WERI-Rb-1 (cell line): Measurements from ENCODE around the gene DDR2.

ENCODE experiments used
- DNase-seq: peaks from one replicate; pipeline ENCODE4 v3.0.0-alpha.2; 2020
- H3K27ac ChIP-seq: fragments of 250-450 bp; sonication (Bioruptor Pico); 2 replicates; pipeline ENCODE4 v1.5.1; 2020; ENCODE audit warnings: mild to moderate bottlenecking, moderate library complexity
- H3K27me3 ChIP-seq: fragments of 250-450 bp; sonication (Bioruptor Pico); 2 replicates; pipeline ENCODE4 v1.5.1; 2021; ENCODE audit warnings: mild to moderate bottlenecking, low read depth, moderate library complexity; ENCODE audit not compliant: insufficient read depth, severe bottlenecking
- H3K36me3 ChIP-seq: fragments of 250-450 bp; sonication (Bioruptor Pico); 2 replicates; pipeline ENCODE4 v1.5.1; 2020; ENCODE audit warnings: mild to moderate bottlenecking, moderate library complexity
- H3K4me3 ChIP-seq: 2 replicates; pipeline ENCODE4 v1.5.1; 2011; ENCODE audit warnings: low read depth, mild to moderate bottlenecking, control low read depth, low read length
- H3K9me3 ChIP-seq: fragments of 250-450 bp; sonication (Bioruptor Pico); 2 replicates; pipeline ENCODE4 v1.5.1; 2021; ENCODE audit warnings: mild to moderate bottlenecking, moderate library complexity; ENCODE audit not compliant: severe bottlenecking
- TF ChIP-seq, protein P1 (sequence below): IDR thresholded peaks from 2 replicates; pipeline ENCODE4 v1.5.1; 2011; ENCODE audit warnings: low read depth, mild to moderate bottlenecking, control low read depth, inconsistent platforms, low read length

DDR2 gene

DNA sequence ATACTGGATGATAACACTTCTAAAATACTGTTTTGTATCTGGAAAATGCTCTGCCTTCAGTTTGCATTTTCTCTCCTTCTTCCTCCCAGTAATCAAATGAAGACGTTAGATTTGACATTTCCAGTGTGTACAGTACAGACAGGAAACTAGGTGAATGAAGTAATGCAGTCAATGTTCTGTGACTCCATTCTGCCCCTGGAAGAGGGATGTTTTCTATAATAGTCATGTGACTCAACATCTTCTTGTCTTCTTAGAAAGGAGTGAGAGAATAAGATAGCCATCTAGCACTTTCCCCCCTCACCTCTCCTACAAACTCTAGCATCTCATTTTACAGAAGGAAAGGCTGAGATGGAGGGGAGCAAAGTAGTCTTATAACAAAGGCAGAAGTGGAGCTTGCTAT is 77.6 kb downstream of the DDR2 start:
- H3K36me3 ChIP-seq: no peaks in the 10 kb centered on the region
- no peaks in the 10 kb centered on the region for H3K9me3 ChIP-seq
- no peaks in the 10 kb centered on the region for H3K27me3 ChIP-seq
- no peak overlapping the region for H3K4me3 ChIP-seq
- TF ChIP-seq, protein P1, sequence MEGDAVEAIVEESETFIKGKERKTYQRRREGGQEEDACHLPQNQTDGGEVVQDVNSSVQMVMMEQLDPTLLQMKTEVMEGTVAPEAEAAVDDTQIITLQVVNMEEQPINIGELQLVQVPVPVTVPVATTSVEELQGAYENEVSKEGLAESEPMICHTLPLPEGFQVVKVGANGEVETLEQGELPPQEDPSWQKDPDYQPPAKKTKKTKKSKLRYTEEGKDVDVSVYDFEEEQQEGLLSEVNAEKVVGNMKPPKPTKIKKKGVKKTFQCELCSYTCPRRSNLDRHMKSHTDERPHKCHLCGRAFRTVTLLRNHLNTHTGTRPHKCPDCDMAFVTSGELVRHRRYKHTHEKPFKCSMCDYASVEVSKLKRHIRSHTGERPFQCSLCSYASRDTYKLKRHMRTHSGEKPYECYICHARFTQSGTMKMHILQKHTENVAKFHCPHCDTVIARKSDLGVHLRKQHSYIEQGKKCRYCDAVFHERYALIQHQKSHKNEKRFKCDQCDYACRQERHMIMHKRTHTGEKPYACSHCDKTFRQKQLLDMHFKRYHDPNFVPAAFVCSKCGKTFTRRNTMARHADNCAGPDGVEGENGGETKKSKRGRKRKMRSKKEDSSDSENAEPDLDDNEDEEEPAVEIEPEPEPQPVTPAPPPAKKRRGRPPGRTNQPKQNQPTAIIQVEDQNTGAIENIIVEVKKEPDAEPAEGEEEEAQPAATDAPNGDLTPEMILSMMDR: no peak
- H3K27ac ChIP-seq: no peak overlapping the region
- no peak for DNase-seq

- Histone ChIP-seq H3K4me3 (no peak overlapping the region), H3K9me3 (no peaks in the 10 kb centered on the region), H3K36me3 (no peaks in the 10 kb centered on the region), H3K27me3 (no peaks in the 10 kb centered on the region), H3K27ac (no peak overlapping the region)
- no peak for DNase-seq
- TF ChIP-seq, protein P1: no peak
Measured at GRCh38 chr1:162710345-162710744, 78.1 kb downstream of the DDR2 start.

DNA sequence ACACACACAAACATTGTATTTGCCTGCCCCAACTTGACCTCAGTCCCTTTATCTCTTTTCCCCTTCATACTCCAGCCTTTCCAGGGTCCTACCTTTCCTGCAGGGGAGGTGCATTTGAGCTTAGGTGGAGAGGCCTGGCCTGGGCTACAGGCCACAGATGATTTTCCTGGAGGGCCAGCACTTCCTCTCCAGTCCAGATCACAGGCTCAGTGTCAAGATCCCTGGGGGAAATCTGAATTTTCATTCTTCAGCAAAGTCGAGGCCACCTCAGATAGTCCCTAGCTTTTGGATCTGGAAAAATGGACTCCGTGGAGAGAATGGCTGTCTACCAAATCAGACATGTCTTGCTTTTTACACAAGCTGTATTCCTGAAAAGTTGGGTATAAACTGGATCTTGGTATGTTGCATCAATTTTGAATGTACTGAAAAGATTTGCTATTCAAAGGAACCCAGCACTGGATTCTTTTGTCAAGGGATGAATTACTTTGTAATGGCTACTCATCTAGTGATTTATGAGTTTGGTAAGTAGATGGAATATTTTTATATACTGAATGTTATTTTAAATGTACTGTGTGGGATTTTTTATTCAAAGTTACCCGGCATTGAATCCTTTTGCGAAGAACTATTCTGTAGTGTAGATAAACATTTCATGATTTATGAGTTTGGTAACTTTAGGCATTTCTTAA is 78.7 kb downstream of the DDR2 start:
- no peak for DNase-seq
- Histone ChIP-seq H3K4me3 (no peak overlapping the region), H3K27me3 (no peaks in the 10 kb centered on the region), H3K9me3 (no peaks in the 10 kb centered on the region), H3K27ac (no peak overlapping the region), H3K36me3 (no peaks in the 10 kb centered on the region)
- TF ChIP-seq, protein P1: no peak

DNA sequence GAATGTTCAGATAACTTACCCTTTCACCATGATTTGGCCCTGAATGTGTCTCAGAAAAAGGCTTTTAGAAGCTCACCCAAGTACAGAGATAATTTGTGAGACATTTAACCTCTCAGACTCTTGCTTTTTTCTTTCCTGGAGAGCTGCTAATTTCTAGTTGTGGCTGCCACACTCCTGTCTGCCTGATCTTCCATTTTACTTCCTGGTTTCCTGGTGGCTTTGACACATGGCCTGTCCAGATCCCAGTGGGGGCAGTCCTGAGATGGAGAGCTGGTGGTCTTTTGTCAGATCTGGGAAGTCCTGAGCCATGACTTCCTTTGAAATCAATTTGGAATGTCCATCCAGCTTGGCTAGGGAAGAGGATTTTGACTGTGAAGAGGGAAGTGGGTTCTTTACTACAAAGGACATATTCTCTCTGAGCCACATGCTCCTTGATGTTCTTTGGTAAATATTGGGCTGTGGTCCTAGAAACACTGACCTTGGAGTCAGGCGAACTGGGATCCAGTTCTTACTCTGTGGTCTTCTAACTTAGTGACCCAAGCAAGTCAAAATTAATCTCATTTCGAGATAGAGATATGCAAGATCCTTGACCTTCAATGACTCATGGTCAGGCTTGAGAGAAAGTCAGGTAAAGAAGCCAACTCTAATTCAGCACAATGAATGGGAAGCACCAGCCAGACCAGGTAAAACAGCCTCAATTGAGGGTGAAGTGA is 80.2 kb downstream of the DDR2 start:
- no peaks in the 10 kb centered on the region for H3K36me3 ChIP-seq
- H3K27ac ChIP-seq: no peak overlapping the region
- TF ChIP-seq, protein P1: no peak
- no peak for DNase-seq
- H3K4me3 ChIP-seq: no peak overlapping the region
- H3K27me3 ChIP-seq: no peaks in the 10 kb centered on the region
- H3K9me3 ChIP-seq: no peaks in the 10 kb centered on the region

- H3K27me3 ChIP-seq: no peaks in the 10 kb centered on the region
- no peak for DNase-seq
- no peak overlapping the region for H3K27ac ChIP-seq
- H3K9me3 ChIP-seq: no peaks in the 10 kb centered on the region
- H3K36me3 ChIP-seq: no peaks in the 10 kb centered on the region
- H3K4me3 ChIP-seq: no peak overlapping the region
- TF ChIP-seq, protein P1: no peak
Measured at GRCh38 chr1:162716123-162716522, 83.9 kb downstream of the DDR2 start.
